GM11168 (cell line): Measurements from ENCODE around the gene ATRNL1.

Experiments
- in situ Hi-C: fragments of 300-500 bp; cut with MboI; formaldehyde crosslinking; loops from one replicate; pipeline ENCODE4 v1.12.0; 2022; ENCODE audit warnings: low sequenced_read_pairs; ENCODE audit not compliant: unreplicated experiment

The ATRNL1 gene

GRCh38 chr10:115964827-115965226 is 871.7 kb downstream of the ATRNL1 start:
- in situ Hi-C loops = no loop called here

DNA sequence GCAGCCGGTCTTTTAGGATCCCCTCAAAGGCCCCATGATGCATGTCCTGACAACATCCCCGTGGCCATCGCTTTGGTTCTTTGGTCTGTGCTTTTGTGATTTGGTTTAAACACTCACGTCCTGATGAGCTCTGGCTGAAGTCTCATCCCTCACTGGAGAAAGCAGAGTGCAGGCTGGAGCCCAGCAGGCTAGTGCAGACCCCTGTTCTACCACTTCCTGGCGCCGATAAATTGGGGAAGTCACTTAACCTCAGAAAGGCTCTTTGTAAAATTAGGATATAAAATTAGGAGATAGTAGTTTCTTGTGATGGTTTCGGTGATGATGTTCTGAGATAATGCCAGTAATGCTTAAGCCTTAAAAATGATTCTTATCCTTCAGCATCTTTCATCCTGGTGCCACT is 872.2 kb downstream of the ATRNL1 start:
- in situ Hi-C loops = no loop called here

DNA sequence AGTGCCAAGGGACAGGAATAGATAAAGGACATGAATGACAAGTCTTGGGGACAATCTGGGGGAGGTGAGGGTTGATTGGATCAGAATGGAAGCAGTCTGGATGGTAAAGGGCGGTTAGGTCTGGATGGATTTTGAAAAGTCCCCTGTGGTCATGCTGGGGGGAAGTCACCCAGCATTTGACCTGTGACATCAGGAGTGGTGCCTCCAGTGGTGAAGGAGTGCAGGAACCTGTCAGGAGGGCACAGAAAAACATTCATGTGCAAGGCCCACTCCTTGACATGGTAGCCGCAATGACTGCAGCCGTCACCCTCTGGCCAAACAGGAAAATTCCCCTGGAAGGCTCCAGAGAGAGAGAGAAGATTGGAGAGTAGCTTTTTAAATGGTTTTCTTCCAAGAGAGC is 875.1 kb downstream of the ATRNL1 start:
- in situ Hi-C loops = no loop called here

- in situ Hi-C loops = no loop called here
Observed at GRCh38 chr10:115969591-115969990, 876.4 kb downstream of the ATRNL1 start.

- in situ Hi-C loops = no loop called here
Observed at GRCh38 chr10:115971921-115972320, 878.8 kb downstream of the ATRNL1 start.

DNA sequence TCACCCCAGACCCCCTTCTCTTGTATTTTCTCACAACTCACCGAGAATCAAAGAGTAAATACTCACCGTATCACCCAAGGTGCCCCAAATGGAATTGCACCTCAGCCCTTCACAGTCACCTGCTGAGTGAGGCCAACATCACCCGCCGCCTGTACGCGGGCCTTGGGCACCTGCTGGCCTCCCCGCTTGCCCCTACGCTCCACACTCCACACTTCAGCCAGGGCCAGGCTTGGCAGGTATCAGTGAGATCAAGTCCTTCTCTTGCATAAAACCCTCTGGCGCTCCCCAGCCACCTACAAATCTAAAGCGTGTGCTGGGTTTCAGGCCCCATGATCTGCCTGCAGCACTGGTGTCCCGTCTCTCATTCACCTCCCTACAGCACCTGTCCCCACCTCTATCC is 879.3 kb downstream of the ATRNL1 start:
- in situ Hi-C loops = no loop called here

DNA sequence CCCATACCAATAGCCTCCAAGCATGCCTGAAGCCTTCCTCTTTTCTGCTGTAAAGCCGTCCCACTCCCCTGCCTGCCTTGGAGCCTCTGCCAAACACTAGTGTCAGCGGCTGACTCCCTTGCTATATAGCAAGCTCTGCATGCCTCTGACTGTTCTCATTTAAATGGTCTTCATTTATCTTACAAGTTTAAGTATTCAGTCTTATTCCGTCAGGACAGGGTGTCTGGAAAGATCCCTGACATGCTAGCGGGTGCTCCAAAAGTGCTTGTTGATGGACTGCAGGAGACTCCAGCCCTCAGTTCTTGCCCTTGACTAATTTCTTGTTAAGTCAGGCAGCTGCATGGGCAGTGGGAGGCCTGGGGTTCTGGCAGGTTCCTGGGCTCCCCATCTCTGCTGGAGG is 881.2 kb downstream of the ATRNL1 start:
- in situ Hi-C loops = no loop called here

DNA sequence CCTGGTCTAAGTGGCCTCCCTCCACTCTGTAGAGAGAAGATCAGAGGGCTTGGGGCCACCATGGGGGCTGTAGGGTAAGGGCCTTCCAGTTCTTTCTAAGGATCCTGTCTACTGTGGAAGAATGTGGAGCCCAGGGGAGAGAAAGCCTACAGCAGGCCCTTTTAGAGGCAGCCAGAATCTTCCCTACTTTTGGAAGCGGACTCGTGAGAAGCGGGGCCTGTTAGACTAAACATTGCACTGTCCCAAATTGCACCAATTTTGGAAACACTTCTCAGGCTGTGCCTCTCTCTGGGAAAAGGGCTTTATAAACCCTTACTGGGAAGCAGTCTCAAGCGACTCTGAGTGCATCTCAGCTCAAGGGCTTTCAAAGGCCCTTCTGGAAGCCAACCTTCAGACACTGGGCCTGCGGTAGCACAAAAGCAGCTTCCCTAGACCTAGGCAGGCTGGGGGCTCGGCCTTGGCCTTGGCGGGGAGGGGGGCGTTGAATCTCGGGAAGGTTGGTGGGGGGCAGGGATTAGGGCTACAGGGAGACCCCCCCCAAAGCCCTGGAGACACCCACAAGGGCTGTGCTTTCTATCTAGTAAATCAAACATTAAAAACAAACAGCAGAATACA is 881.8 kb downstream of the ATRNL1 start:
- in situ Hi-C loops = no loop called here

- in situ Hi-C loops = no loop called here
Observed at GRCh38 chr10:115975506-115975905, 882.3 kb downstream of the ATRNL1 start.

DNA sequence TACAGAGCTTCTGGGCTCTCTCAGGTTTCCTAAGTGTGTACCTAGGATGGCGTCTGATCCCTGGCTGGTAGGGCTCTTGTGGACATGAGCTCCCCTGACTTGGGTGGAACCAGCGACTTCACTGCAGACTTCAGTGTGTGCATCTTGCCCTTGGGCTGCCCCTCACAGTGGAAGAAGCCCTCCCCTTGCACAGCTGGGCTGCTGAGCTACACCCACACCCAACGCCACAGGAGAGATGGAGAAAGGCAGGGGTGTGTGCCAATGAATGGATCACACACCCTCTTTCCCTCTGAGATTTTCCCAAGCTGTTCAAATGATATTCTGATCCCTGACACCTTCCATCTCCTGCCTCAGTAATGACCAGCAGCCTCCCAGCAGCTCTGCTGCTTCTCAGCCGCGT is 883.2 kb downstream of the ATRNL1 start:
- in situ Hi-C loops = no loop called here

DNA sequence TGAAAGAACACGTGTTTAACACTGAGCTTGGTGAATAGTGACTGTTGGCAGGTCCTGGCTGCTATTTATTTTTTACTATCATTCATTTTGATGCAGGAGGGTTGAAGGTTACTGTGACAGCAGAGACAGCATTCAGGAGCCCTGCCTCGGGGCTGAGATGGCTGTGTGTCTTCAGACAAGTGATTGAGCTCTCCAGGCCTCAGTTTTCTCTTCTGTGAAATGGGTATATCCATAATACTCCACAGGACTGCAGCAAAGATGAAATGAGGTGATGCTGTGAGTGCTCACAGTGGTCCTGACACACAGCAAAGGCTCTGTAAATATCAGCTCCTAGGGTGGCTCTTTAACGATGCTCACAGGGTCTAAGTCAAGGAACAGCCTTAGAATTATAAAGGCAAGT is 884.7 kb downstream of the ATRNL1 start:
- in situ Hi-C loops = no loop called here

- in situ Hi-C loops = no loop called here
Observed at GRCh38 chr10:115979576-115979975, 886.4 kb downstream of the ATRNL1 start.

GRCh38 chr10:115980470-115980869 is 887.3 kb downstream of the ATRNL1 start:
- in situ Hi-C loops = no loop called here

DNA sequence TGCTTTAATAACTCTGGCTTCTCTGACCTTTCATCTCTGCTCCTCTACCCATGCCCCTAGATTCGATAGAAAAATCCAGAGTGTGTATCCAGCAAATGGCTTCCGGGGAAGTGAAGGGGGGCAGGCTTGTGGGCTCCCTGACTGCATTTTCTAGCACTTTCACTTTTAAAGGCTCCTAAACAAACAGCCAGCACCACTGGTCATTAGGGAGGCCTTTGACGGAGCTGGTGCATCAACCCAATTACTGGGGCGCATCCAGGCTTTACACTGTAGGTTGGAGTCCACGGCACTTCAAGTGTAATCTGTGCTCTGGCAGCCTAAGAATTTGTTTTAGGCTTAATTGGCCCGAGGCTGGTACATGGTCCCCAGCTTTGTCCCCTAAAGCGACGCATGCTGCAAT is 887.9 kb downstream of the ATRNL1 start:
- in situ Hi-C loops = no loop called here

- in situ Hi-C loops = no loop called here
Observed at GRCh38 chr10:115982076-115982475, 888.9 kb downstream of the ATRNL1 start.

DNA sequence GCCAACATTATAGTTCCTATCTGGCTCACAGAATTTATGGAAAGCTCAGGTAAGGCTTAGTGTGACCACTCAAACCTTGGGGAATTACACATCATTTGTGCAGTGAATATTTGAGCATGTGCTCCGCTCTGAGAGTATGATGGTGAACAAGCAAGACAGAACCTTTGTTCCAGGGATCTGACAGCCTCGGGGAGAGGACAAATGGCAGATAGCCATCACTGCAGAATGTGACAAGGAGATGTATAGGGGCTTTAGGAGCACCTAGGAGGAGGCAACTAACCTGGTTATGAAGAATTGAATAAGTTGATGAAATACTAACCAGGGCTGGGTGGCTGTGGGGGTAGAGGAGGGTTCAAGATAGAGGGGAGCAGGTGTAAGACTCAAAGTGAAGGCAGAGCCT is 889.4 kb downstream of the ATRNL1 start:
- in situ Hi-C loops = no loop called here

DNA sequence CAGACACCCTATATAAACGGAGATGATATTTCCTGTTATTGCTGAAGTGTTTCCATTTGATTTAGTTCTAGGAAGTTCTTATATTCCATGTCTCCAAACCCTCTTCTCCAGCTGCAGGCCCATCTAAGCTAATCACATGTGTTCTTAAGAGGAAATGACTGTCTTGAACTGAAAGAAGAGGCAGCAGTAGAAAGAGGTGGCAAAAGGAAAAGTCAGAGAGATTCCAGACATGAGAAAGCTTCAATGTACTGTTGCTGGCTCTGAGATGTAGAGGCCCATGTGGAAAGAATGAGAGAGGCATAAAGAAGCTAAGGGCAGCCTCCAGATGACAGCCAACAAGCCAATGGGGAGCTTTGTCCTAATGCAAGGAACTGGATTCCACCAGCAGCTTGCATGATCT is 892.6 kb downstream of the ATRNL1 start:
- in situ Hi-C loops = no loop called here

DNA sequence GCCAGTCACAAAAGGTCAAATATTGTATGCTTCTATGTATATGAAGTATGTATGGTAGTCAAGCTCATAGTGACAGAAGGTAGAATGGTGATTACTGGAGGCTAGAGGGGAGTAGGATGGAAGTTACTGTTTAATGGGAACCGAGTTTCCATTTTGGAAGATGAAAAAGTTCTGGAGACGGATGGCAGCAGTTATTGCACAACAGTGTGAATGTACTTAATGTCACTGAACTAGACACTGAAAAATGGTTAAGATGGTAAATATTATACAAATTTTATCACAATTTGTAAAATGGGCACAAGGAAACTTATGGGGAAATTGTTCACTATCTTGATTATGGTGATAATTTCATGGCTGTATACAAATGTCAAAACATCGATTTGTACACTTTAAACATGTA is 895.2 kb downstream of the ATRNL1 start:
- in situ Hi-C loops = no loop called here

DNA sequence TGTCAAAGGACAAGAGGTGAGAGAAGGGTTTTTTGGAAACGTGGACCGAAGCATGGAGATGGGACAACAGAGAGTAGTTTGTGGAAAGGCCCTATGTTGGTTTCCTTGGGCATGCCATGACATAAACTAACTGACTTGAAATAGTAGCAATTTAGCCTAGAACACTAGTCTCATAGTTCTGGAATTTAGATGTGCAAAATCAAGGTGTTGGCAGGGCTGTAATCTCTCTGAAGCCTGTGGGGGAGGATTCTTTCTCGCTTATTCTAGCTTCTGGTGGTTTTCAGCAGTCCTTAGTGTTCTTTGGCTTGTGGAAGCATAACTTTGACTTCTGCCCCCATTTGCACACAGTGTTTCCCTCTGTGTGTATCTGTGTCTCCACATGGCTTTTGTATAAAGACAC is 896.5 kb downstream of the ATRNL1 start:
- in situ Hi-C loops = no loop called here

DNA sequence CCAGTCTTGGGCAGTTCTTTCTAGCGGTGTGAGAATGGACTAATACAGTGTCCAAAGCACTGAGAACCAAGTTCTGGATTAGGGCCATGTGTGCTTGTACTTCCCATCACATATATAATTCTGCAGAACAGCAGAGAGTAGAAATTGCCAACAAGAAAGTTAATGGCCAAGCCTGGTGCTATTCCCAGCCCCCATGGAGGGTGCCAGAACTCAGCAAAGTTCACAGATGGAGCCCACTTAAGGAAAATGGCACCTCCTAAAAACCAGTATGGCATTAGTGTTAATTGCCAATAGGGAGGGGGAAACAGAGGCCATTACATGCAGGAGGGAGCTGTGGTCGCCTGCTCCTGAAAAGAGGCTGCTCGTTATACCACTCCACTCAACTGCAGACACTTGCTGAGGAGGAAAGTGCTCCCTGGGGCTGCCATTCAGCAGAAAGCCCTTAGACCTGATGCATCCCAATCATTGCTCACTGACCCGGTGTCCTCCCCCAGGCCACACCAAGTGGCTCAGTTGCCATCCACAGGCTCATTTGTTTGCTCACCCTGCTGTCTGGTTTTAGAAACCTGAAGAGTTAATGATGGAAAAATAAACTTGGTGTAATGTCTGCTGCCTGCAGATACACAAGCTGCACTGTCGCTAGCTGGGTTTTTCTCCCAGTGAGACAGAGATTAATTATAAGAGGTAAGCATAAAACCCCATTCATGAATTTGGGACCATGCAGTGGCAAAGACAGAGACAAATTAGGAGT is 899.2 kb downstream of the ATRNL1 start:
- in situ Hi-C loops = no loop called here

DNA sequence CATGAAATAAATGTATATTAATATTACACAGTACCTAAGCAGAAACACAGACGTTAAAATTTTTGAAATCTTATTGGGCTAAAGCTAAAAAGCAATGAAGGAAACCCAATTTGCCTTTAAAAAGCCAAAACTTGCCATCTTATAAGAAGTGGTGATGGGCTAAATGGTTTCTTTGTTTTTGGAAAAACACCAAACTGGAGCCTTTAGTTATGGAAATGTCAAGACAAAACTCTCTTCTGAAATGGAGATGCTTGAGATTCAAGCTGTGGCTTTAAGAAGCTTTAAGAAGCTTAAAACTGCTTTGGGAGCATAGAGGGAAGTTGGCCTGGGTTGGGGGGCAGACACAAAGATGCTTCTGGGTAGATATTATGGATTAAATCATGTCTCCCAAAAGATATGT is 902.9 kb downstream of the ATRNL1 start:
- in situ Hi-C loops = no loop called here

DNA sequence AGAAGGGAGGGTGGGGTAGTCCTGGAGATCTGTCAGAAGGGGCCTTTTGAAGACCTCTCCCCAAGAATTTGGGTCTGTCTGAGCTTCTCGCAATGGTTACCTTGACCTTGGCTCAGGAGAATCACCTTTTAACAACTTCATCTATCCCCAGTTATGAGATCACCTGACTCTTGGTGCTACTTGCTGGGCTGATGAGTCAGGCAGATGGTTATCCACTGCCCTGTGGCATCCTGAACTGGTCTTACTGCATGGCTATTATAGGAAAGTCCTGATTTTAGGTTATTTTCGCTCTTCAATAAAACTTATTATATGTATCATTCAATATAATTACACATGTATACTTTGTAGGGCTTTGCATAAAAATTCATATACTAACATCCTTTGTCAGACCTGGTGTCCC is 905.1 kb downstream of the ATRNL1 start:
- in situ Hi-C loops = no loop called here
